ENCODE data around the gene C1orf226. TPM values are rescaled to one million over a fixed set of nuclear protein-coding genes. Genes with fewer than 3 reads are reported as not detected.

The C1orf226 gene
- polyA plus RNA-seq, 2 of the 4 experiments (the other 2 are of a cell fraction) = 0.32 to 0.37 TPM

DNA sequence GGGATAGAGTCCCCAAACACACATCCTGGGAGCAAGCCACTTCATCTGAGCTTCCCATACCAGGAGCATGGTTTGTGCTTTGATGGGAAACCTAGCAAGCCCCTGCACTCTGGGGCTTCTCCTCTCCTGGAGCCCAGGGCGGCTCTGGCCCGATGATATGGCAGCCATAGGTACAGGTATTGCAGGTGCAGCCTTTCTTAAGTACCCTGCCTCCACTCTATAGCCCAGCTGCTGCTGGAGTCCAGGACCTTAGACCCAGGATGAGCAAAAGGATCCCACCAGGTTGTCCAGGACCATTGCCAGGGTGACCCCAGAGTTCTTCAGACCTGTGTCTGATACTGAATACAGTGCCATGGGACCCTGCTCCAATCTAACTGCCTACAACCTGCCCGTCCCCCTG, 4.2 kb downstream of the C1orf226 start:
- Histone ChIP-seq H3K9me3 (no peaks in the 10 kb centered on the region), H3K27ac (no peak overlapping the region), H3K4me3 (no peak overlapping the region), H3K4me2 (no peak overlapping the region), H3K4me1 (peaks cover 20% of the 10 kb centered on the region)
- 68% methylated on average over 3 of the region's 3 CpGs for WGBS (ENCODE audit: missing lambda C conversion rate)
- no peak for DNase-seq (ENCODE audit: low read depth in 1 of 2, low spot score in 1 of 2)
- POLR2A ChIA-PET = no interaction called here
- CTCF ChIA-PET = interaction anchor here (1.5 kb wide), 1 partner anchor 329 kb away, joined by 4 read pairs; no protein-coding TSS in a partner anchor
- no peak for ATAC-seq
- TF ChIP-seq NPAS2 (CRISPR knock-in tag; IDR thresholded peaks at IDR 0.05; ENCODE audit: borderline replicate concordance) (no peak), ESRRA (IDR thresholded peaks at IDR 0.05; ENCODE audit: borderline replicate concordance, low read length) (no peak), POLR2AphosphoS2 (conservative IDR thresholded peaks at IDR 0.05; ENCODE audit: low read length) (no peak), HEYL (CRISPR knock-in tag; IDR thresholded peaks at IDR 0.05) (no peak)
- TF ChIP-seq, protein P1, sequence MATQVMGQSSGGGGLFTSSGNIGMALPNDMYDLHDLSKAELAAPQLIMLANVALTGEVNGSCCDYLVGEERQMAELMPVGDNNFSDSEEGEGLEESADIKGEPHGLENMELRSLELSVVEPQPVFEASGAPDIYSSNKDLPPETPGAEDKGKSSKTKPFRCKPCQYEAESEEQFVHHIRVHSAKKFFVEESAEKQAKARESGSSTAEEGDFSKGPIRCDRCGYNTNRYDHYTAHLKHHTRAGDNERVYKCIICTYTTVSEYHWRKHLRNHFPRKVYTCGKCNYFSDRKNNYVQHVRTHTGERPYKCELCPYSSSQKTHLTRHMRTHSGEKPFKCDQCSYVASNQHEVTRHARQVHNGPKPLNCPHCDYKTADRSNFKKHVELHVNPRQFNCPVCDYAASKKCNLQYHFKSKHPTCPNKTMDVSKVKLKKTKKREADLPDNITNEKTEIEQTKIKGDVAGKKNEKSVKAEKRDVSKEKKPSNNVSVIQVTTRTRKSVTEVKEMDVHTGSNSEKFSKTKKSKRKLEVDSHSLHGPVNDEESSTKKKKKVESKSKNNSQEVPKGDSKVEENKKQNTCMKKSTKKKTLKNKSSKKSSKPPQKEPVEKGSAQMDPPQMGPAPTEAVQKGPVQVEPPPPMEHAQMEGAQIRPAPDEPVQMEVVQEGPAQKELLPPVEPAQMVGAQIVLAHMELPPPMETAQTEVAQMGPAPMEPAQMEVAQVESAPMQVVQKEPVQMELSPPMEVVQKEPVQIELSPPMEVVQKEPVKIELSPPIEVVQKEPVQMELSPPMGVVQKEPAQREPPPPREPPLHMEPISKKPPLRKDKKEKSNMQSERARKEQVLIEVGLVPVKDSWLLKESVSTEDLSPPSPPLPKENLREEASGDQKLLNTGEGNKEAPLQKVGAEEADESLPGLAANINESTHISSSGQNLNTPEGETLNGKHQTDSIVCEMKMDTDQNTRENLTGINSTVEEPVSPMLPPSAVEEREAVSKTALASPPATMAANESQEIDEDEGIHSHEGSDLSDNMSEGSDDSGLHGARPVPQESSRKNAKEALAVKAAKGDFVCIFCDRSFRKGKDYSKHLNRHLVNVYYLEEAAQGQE (IDR thresholded peaks at IDR 0.05) = no peak
- no peak for FAIRE-seq

DNA sequence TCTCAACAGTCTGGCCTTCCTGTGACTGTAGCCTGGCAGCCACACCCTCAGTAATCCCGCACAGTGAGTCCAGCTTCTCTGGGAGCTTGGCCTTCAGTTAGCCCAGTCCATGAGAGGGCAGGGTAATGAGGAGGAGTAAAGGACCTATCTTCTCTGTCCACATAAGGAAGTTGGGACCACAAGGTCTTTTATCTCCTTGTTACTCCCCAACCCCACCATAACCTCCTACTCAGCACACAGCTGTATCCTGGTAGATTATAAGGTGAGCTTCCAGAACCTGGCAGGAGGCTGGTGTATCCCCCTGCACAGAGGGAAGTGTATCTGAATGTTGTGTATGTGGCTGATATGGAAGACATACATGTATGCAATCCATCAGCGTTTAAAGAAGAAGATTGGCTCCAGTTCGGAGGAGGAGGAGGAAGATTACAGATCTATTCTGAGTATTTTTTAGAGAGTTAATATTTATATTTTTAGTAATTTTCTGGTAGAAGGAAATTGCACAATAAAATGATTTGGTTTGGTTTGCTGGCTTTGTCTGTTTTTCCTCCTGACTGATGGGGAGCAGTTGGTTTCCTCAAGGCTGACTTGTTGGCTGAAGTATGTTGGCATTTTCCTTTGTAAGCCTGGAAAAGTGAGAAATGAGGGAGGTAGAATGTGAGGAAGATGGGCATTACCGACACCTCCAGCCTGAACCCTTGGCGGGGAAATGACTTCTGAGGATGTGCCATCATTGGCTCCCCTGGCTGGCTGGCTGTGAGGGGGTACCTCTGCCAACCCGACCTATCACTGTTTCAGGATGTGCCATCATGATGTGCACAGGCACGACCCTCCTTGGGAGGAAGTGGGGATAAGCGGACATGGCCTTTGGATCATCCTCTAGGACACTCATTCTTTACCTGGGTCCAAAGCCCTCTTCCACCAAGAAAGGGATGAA, 5.0 kb downstream of the C1orf226 start:
- no peak for ATAC-seq
- CTCF ChIA-PET = interaction anchor here (1.0 kb wide), 1 partner anchor 11 kb away, joined by 3 read pairs; no protein-coding TSS in a partner anchor
- 59% methylated on average over 8 of the region's 8 CpGs for WGBS (ENCODE audit: missing lambda C conversion rate)
- no peak for FAIRE-seq
- H3K9me3 ChIP-seq = no peaks in the 10 kb centered on the region
- no peak overlapping the region for H3K4me3 ChIP-seq
- POLR2A ChIA-PET = no interaction called here
- TF ChIP-seq NPAS2 (CRISPR knock-in tag; IDR thresholded peaks at IDR 0.05; ENCODE audit: borderline replicate concordance) (no peak), MYC (IDR thresholded peaks at IDR 0.05; ENCODE audit: borderline replicate concordance, low read length) (no peak), NR3C1 (IDR thresholded peaks at IDR 0.05) (no peak)
- H3K27ac ChIP-seq = no peak overlapping the region
- DNase-seq (ENCODE audit: low read depth in 1 of 2, low spot score in 1 of 2) = no peak
- no peak overlapping the region for H3K4me2 ChIP-seq
- peaks cover 12% of the 10 kb centered on the region for H3K4me1 ChIP-seq

DNA sequence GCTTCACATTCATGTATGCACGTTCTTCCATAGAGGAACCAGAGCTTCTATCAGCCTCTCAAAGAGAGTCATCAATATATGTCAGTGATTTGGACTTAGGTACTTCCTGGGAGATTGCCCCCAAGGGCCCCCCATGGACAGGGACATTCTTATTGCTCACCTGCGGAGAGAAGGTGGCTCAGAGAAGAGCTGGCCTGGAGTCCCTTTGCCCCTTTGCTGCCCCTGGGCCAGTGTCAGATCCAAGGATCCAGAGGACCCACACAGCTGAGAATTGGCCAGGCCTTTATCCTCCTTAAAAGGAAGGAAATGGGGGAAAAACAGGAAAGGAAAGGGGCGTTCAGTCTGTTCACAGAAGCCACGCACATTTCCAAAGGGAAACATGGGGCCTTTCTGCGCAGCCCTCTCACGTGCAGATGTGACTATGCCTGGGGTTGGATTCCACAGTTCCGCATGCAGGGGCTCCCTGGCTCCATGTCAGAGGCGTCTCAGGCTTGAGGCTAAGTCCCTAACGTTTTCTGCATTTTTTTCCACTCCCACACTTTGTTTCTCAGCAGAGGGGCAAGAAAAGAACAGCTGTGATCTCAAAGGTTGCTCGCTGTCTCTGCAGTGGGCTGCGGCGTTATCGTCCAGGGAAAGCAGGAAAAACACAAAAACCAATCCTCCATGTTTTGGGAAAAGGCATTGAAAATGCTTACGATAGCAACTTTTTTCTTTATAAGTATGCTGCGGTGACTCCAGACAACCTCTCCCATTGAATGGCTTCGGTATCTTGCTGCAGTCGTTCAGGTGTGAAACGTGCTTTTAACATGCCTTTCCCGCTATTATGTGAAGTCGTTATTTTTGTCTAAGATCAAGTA, 5.9 kb downstream of the C1orf226 start:
- Histone ChIP-seq H3K4me2 (no peak overlapping the region), H3K4me3 (no peak overlapping the region), H3K27ac (no peak overlapping the region; a peak in 1 of 6 replicates), H3K9me3 (no peaks in the 10 kb centered on the region), H3K4me1 (peaks cover 3% of the 10 kb centered on the region; the same call in 2 of the 3 replicates)
- 81% methylated on average over 20 of the region's 20 CpGs for WGBS (ENCODE audit: missing lambda C conversion rate)
- ChIA-PET POLR2A (no interaction called here), CTCF (interaction anchor here (0.9 to 1.0 kb wide), 2 partner anchors 10 to 331 kb away, joined by 3 read pairs; no protein-coding TSS in a partner anchor)
- FAIRE-seq (no peak), ATAC-seq (no peak), DNase-seq (ENCODE audit: low read depth in 1 of 2, low spot score in 1 of 2) (no peak)
- TF ChIP-seq JUNB (IDR thresholded peaks at IDR 0.05) (no peak), ZNF302 (CRISPR knock-in tag; IDR thresholded peaks at IDR 0.05) (no peak), KDM1A (IDR thresholded peaks at IDR 0.05; ENCODE audit: low read depth) (no peak), EP300 (IDR thresholded peaks at IDR 0.05) (no peak), RCOR1 (IDR thresholded peaks at IDR 0.05; ENCODE audit: low read depth, low read length) (no peak), HDAC2 (IDR thresholded peaks at IDR 0.05) (no peak), SMC3 (IDR thresholded peaks at IDR 0.05) (no peak), FOSB (CRISPR knock-in tag; IDR thresholded peaks at IDR 0.05) (no peak), NR3C1 (IDR thresholded peaks at IDR 0.05) (no peak), ZFP36 (IDR thresholded peaks at IDR 0.05; ENCODE audit: borderline replicate concordance, partially characterized antibody) (no peak), NPAS2 (CRISPR knock-in tag; IDR thresholded peaks at IDR 0.05; ENCODE audit: borderline replicate concordance) (no peak), CHD2 (IDR thresholded peaks at IDR 0.05; ENCODE audit: low read length, partially characterized antibody) (no peak)
- TF ChIP-seq, protein P2, sequence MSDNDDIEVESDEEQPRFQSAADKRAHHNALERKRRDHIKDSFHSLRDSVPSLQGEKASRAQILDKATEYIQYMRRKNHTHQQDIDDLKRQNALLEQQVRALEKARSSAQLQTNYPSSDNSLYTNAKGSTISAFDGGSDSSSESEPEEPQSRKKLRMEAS (IDR thresholded peaks at IDR 0.05) = no peak
- TF ChIP-seq, protein P1 (IDR thresholded peaks at IDR 0.05) = no peak
- TF ChIP-seq, protein P3, sequence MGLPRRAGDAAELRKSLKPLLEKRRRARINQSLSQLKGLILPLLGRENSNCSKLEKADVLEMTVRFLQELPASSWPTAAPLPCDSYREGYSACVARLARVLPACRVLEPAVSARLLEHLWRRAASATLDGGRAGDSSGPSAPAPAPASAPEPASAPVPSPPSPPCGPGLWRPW (IDR thresholded peaks at IDR 0.05) = no peak
